H9 (cell line): ENCODE measurements around the gene CDH18. TPM values are rescaled to one million over a fixed set of nuclear protein-coding genes. Genes with fewer than 3 reads are reported as not detected.

Experiments used
- DNase-seq: peaks from one replicate; pipeline ENCODE4 v3.0.0-alpha.2; 2017
- H2AFZ ChIP-seq: one replicate; pipeline ENCODE4 v1.6.1; 2013; ENCODE audit warnings: mild to moderate bottlenecking, low read length, control low read depth, moderate library complexity
- H2AK5ac ChIP-seq: 2 replicates; pipeline ENCODE4 v1.6.1; 2013; ENCODE audit warnings: low read length, control low read depth, mixed read lengths; ENCODE audit not compliant: insufficient read length
- H2BK120ac ChIP-seq: one replicate; pipeline ENCODE4 v1.6.1; 2013; ENCODE audit warnings: low read depth, mild to moderate bottlenecking, low read length, control low read depth, inconsistent platforms; ENCODE audit not compliant: poor library complexity, severe bottlenecking
- H2BK12ac ChIP-seq: 2 replicates; pipeline ENCODE4 v1.6.1; 2013; ENCODE audit warnings: low read length, control low read depth, mixed read lengths, low read depth; ENCODE audit not compliant: insufficient read length
- H2BK15ac ChIP-seq: 2 replicates; pipeline ENCODE4 v1.6.1; 2013; ENCODE audit warnings: low read depth, low read length, control low read depth
- H2BK20ac ChIP-seq: one replicate; pipeline ENCODE4 v1.6.1; 2013; ENCODE audit warnings: low read depth, mild to moderate bottlenecking, low read length, control low read depth, inconsistent platforms; ENCODE audit not compliant: poor library complexity, severe bottlenecking
- H2BK5ac ChIP-seq: 2 replicates; pipeline ENCODE4 v1.6.1; 2013; ENCODE audit warnings: low read length, control low read depth, mixed read lengths; ENCODE audit not compliant: insufficient read length
- H3K14ac ChIP-seq: 2 replicates; pipeline ENCODE4 v1.6.1; 2013; ENCODE audit warnings: low read length, control low read depth; ENCODE audit not compliant: insufficient read depth
- H3K18ac ChIP-seq: 2 replicates; pipeline ENCODE4 v1.6.1; 2013; ENCODE audit warnings: low read depth, mild to moderate bottlenecking, mixed read lengths, low read length, control low read depth; ENCODE audit not compliant: insufficient read length
- H3K23ac ChIP-seq: 2 replicates; pipeline ENCODE4 v1.6.1; 2013; ENCODE audit warnings: low read length, control low read depth, mixed read lengths, low read depth; ENCODE audit not compliant: insufficient read length
- H3K23me2 ChIP-seq: 2 replicates; pipeline ENCODE4 v1.6.1; 2013; ENCODE audit warnings: low read depth, mild to moderate bottlenecking, mixed read lengths, low read length, control low read depth; ENCODE audit not compliant: insufficient read length, poor library complexity, severe bottlenecking
- H3K27ac ChIP-seq: 2 replicates; pipeline ENCODE4 v1.5.1; 2013; ENCODE audit warnings: low read length, control low read depth, mixed read lengths, low read depth; ENCODE audit not compliant: insufficient read length
- H3K27me3 ChIP-seq: 2 replicates; pipeline ENCODE4 v1.6.1; 2013; ENCODE audit warnings: low read length, control low read depth, inconsistent platforms; ENCODE audit not compliant: insufficient read depth
- H3K4ac ChIP-seq: 2 replicates; pipeline ENCODE4 v1.6.1; 2013; ENCODE audit warnings: low read depth, mild to moderate bottlenecking, control low read depth, inconsistent platforms, low read length, moderate library complexity
- H3K4me1 ChIP-seq: 2 replicates; pipeline ENCODE4 v1.6.1; 2013; ENCODE audit warnings: low read length, control low read depth, inconsistent platforms; ENCODE audit not compliant: insufficient read depth
- H3K4me2 ChIP-seq: 2 replicates; pipeline ENCODE4 v1.6.1; 2013; ENCODE audit warnings: low read length, control low read depth, mixed read lengths; ENCODE audit not compliant: insufficient read length, insufficient read depth
- H3K56ac ChIP-seq: 2 replicates; pipeline ENCODE4 v1.6.1; 2013; ENCODE audit warnings: low read depth, mild to moderate bottlenecking, mixed read lengths, low read length, control low read depth; ENCODE audit not compliant: insufficient read length
- H3K79me1 ChIP-seq: 2 replicates; pipeline ENCODE4 v1.6.1; 2013; ENCODE audit warnings: low read depth, mild to moderate bottlenecking, moderate library complexity, low read length, control low read depth, inconsistent platforms; ENCODE audit not compliant: insufficient read depth, poor library complexity, severe bottlenecking
- H3K79me2 ChIP-seq: 2 replicates; pipeline ENCODE4 v1.6.1; 2013; ENCODE audit warnings: low read length, control low read depth, inconsistent platforms; ENCODE audit not compliant: insufficient read depth
- H3K9ac ChIP-seq: 2 replicates; pipeline ENCODE4 v1.6.1; 2013; ENCODE audit warnings: low read length, control low read depth, mixed read lengths; ENCODE audit not compliant: insufficient read length; ENCODE audit errors: extremely low read depth
- H3K9me3 ChIP-seq: one replicate; pipeline ENCODE4 v1.6.1; 2013; ENCODE audit warnings: low read depth, low read length, inconsistent platforms; ENCODE audit not compliant: control insufficient read depth
- H3T11ph ChIP-seq: one replicate; pipeline ENCODE4 v1.6.1; 2013; ENCODE audit warnings: mild to moderate bottlenecking, low read length, control low read depth, inconsistent platforms
- H4K20me1 ChIP-seq: one replicate; pipeline ENCODE4 v1.6.1; 2013; ENCODE audit not compliant: control insufficient read depth, insufficient read length, insufficient read depth
- H4K5ac ChIP-seq: 2 replicates; pipeline ENCODE4 v1.6.1; 2013; ENCODE audit warnings: low read depth, mild to moderate bottlenecking, mixed read lengths, low read length, control low read depth; ENCODE audit not compliant: insufficient read length
- H4K8ac ChIP-seq: replicated peaks from 2 replicates; pipeline ENCODE4 v1.6.1; 2013; ENCODE audit warnings: low read length, control low read depth, mixed read lengths, low read depth; ENCODE audit not compliant: insufficient read length
- H4K91ac ChIP-seq: 2 replicates; pipeline ENCODE4 v1.6.1; 2013; ENCODE audit warnings: low read depth, mild to moderate bottlenecking, moderate library complexity, mixed read lengths, low read length, control low read depth; ENCODE audit not compliant: insufficient read length
- H3K27ac Mint-ChIP-seq, 3 experiments: 2 replicates in 2 of 3; 3 replicates in 1 of 3; pipeline ENCODE4 v1.8.0; 2020 to 2021; ENCODE audit warnings: mixed read lengths in 3 of 3, mild to moderate bottlenecking in 1 of 3, moderate library complexity in 1 of 3
- H3K27me3 Mint-ChIP-seq: 2 replicates; pipeline ENCODE4 v1.8.0; 2021; ENCODE audit warnings: low read depth, mild to moderate bottlenecking, moderate library complexity, mixed read lengths
- H3K36me3 Mint-ChIP-seq, 3 experiments: 2 replicates in 2 of 3; 3 replicates in 1 of 3; pipeline ENCODE4 v1.8.0; 2020 to 2021; ENCODE audit warnings: low read depth in 3 of 3, mixed read lengths in 3 of 3; ENCODE audit not compliant: insufficient read depth in 1 of 3
- H3K4me1 Mint-ChIP-seq, 2 experiments: 2 replicates each; pipeline ENCODE4 v1.8.0; 2020; ENCODE audit warnings: mixed read lengths in 2 of 2
- H3K4me3 Mint-ChIP-seq, 2 experiments: 2 replicates in 1 of 2; 3 replicates in 1 of 2; pipeline ENCODE4 v1.8.0; 2020 to 2021; ENCODE audit warnings: mild to moderate bottlenecking in 2 of 2, mixed read lengths in 2 of 2, moderate library complexity in 1 of 2
- H3K9me3 Mint-ChIP-seq, 2 experiments: 2 replicates in 1 of 2; 3 replicates in 1 of 2; pipeline ENCODE4 v1.8.0; 2020; ENCODE audit warnings: mild to moderate bottlenecking in 2 of 2, mixed read lengths in 2 of 2, moderate library complexity in 1 of 2
- CTCF ChIP-seq: fragments of 200-600 bp; sonication (generic); conservative IDR thresholded peaks from 3 replicates; pipeline ENCODE4 v1.8.0; 2021; ENCODE audit warnings: antibody characterized with exemption, mild to moderate bottlenecking
- WGBS: extraction: QIAGEN DNeasy Blood & Tissue Kit; methylation state at CpG from one replicate; pipeline ENCODE4 v1.1.7; 2013; ENCODE audit warnings: missing lambda C conversion rate, low lambda C conversion rate, mixed read lengths; ENCODE audit not compliant: insufficient read length; ENCODE audit errors: extremely low coverage; 5-methylcytosine and 5-hydroxymethylcytosine counted together
- total RNA-seq: library from RNA; stranded (reverse); gene quantifications from 2 replicates; pipeline ENCODE4 v1.2.1, GENCODE V29; 2021

The CDH18 gene
- total RNA-seq, 1 experiment from 2014 or later: not detected

GRCh38 chr5:19619571-19619970, 368.4 kb downstream of the CDH18 start:
- Histone ChIP-seq H3K79me2 (no peaks in the 10 kb centered on the region), H3K4me1 (no peaks in the 10 kb centered on the region), H3K9me3 (no peaks in the 10 kb centered on the region), H3K27ac (no peak overlapping the region), H3K18ac (no peak overlapping the region), H3K4me2 (no peak overlapping the region), H3K56ac (no peak overlapping the region), H4K20me1 (no peaks in the 10 kb centered on the region), H3K9ac (no peak overlapping the region), H4K5ac (no peak overlapping the region), H2BK15ac (no peak overlapping the region), H2AFZ (no peak overlapping the region), H4K91ac (no peak overlapping the region), H2BK12ac (no peak overlapping the region), H3K23ac (no peak overlapping the region), H3T11ph (no peak overlapping the region), H4K8ac (no peak overlapping the region), H3K79me1 (no peaks in the 10 kb centered on the region), H2BK120ac (no peak overlapping the region), H2AK5ac (no peak overlapping the region), H3K4ac (no peak overlapping the region), H3K27me3 (no peaks in the 10 kb centered on the region), H2BK20ac (no peak overlapping the region), H2BK5ac (no peak overlapping the region), H3K14ac (no peak overlapping the region), H3K23me2 (no peaks in the 10 kb centered on the region)
- no peak for DNase-seq
- Mint-ChIP-seq H3K9me3 (no peaks in the 10 kb centered on the region), H3K27me3 (no peaks in the 10 kb centered on the region), H3K4me1 (no peaks in the 10 kb centered on the region), H3K36me3 (no peaks in the 10 kb centered on the region), H3K27ac (no peak overlapping the region), H3K4me3 (no peak overlapping the region)
- no peak for TF ChIP-seq CTCF
- WGBS: no CpG with 5 or more reads among the region's 2 CpGs
